ENCODE results near the gene TRIM9.

GRCh38 chr14:51095854-51096823, 1.2 kb upstream of the TRIM9 start:
- TF ChIP-seq TCF7 (IDR thresholded peaks at IDR 0.05; ENCODE audit: borderline replicate concordance) (no peak), MYC (IDR thresholded peaks at IDR 0.05; ENCODE audit: low read depth, low read length) (no peak), MYC (CRISPR knock-in tag; IDR thresholded peaks at IDR 0.05; ENCODE audit: borderline replicate concordance, low read depth) (no peak), GABPB2 (CRISPR knock-in tag; conservative IDR thresholded peaks at IDR 0.05) (no peak), CTCF (IDR thresholded peaks at IDR 0.05 in 2 of 3, conservative IDR thresholded peaks at IDR 0.05 in 1 of 3; ENCODE audit: insufficient read depth in 2 of 3, low read depth in 1 of 3, low read length in 3 of 3) (no peak), NRF1 (conservative IDR thresholded peaks at IDR 0.05 in 1 of 2, IDR thresholded peaks at IDR 0.05 in 1 of 2) (no peak)

Measured in K562 (cell line).